ENCODE measurements around the gene PRUNE1.

Gene PRUNE1

DNA sequence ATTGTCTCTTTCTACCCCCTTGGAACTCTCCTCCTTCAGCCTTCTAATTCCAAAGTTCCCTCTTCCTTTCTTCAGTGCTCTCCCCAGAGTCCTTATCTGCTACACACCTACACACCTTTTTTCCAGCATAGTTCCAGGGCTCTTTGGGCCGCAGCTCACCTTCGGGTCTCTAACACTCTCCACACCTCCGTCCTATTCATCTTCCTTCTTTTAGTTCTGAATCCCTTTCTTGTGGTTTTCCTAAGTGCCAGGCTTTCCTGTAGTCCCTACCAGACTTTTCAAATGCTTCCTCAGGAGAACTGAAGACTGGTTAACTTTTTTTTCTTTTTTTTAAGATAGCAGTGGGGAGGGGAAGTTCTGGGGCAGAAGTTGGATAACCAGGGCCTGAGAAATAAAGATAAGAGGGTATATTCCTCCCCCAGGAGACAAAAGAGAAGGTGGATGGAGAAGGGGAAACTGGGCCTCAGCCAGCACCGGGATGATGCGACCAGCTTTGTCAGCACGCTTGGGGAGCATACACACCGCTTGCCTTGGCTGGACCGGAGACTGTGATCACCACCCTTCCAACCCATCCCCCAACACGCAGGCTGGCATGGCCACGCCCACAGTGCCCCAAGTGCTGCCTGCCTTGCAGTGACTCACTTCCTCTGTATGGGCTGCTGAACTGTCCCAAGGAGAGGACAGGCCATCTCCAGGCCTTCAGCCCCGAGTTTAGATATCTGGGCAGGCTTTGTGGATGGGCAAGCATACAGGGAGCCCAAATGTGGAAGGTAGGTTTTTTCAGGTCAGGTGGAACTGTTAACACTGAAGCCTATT, 31.2 kb upstream of the PRUNE1 start:
- no peak for DNase-seq (ENCODE audit: low spot score)

DNA sequence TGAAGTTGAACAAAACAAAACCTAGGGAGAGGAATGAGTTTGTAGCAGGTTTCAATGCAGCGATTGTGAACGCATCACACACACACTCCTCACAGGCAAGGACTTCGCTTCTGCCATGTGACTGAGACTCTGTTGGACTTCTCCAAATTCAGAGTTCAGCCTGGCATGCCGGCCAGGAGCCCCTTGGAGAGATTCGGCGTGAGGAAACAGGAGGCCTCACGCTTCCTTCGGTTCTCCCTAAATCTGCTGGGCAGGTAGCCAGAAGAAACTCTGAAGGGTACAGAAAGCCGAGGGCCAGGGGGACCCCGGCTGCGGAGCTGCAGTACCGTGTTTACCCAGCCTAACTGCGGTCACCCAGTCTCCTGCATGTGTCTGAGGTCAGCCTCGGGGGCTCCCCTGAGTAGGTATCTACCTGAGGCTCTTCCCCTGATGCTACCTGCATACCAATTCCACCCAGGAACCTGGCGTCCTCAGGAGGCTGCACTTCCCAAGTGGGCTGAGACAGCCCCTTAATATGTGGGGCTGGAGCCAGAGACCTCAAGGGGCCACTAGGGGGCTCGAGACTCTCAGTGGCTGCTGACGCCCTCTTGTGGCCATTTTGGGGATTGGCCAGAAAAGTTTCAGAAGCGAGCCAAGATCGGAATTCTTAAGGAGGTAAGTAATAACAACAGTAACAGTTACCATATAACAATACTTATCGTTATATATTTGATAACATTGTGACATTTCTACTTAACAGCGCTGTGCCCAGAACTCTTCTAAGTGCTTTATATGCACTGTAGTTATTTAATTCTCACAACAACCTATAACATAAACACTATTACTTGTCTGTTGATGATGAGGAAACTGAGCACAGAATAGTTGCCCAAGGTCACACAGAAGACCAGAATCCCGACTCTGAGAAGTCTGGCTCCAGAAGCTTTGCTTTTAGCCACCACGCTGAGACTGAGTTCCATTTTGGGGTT, 28.9 kb upstream of the PRUNE1 start:
- peak; percentile 90 for DNase-seq (ENCODE audit: low spot score)

DNA sequence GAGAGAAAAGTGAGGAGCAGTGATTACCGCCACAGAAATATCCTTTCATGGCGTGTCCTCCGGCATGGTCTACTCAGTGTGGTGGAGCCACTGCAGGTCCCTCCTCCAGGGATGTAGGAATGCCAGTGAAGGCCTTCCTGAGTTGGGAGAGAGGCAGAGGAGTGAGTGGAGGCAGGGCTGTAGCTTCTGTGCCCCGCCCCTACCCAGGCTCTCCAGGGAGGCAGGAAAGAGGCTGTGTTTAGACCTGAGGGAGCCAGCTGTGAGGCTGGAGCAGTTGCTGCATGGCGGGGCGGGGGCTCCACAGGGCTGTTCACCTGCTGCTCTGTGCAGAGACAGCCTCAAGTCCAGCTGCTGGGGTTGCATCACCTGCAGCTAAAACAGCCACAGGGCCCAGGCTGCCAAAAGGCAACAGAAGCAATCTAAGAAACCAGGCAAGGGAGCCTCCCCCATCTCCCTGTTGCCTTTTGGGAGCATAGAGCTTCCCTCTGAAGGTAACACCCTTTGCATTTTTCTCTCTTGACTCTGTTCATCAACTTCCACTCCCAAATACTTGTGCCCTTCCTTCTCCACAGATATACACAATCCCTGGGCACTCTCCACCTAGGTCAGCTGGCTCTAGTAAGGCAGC, 27.0 kb upstream of the PRUNE1 start:
- DNase-seq (ENCODE audit: low spot score): peak; percentile 73

DNA sequence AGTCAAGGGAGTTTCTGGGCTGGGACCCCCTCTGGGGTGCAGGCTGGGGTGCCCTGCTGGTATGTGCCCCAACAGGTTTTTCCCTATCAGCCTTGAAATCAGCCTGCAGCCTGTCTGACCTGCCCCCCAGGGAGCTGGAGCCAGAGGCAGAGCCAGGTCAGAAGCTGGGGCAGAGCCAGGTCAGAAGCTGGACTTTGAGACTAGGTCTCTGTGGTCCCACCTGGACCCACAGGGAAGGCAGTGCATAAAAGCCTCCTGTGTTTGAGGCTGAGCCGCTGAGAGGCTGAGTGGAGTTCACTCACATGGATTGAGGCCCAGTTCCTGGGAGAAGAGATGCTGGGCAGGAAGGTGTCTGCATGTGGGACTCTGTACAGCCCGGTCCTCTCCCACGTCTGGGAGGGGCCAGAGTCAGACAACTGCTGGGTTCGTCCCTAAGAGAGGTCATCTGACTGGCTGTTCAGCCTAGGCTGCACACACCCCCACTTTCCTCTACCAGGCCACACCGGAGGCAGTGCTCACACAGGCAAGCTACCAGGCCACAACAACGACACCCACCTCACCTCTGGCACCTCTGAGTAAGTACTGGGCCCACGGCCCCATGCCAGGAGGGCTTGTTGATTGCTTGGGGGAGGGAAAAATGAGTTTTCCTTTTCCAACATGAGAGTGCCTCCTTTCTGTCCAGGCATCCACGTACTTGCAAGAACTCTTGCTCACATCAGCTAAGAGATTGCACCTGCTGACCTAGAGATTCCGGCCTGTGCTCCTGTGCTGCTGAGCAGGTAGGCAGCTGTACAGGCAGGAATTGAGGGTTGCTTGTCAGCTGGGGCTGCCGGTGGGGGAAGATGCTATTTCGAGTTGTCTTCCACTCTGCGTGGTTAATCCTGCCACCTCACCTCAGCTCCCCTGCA, 26.2 kb upstream of the PRUNE1 start, which contains the start of gene ANXA9:
Gene ANXA9 (plus strand): TSS at position 488 of the 908 bp plus-strand sequence. CDS start 814 bp downstream, outside the sequence.
- no peak for DNase-seq (ENCODE audit: low spot score)

DNA sequence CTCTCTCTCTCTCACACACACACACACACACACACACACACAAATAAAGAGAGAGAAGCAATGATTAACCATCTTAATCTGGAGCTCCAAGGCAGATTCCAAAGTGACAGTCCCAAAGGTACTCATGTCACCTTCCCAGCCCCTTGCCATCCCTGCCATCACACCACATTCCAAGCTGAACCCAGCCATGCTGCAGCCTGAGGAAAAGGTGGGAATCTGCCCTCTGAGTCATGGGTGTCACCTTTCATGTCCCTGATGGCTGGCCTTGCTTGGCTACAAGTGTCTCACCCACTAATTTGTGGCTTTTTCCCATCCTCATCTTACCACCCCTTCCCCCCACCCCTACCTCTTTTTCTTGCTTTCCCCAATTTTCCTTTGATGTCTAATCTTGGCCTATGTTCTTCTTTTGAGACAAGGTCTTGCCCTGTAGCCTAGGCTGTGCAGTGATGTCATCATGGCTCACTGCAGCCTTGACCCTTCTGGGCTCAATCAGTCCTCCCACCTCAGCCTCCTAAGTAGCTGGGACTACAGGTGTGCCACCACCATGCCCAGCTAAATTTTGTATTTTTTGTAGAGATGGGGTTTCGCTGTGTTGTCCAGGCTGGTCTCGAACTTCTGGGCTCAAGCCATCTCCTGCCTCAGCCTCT, 22.9 kb upstream of the PRUNE1 start:
- DNase-seq (ENCODE audit: low spot score): no peak

DNA sequence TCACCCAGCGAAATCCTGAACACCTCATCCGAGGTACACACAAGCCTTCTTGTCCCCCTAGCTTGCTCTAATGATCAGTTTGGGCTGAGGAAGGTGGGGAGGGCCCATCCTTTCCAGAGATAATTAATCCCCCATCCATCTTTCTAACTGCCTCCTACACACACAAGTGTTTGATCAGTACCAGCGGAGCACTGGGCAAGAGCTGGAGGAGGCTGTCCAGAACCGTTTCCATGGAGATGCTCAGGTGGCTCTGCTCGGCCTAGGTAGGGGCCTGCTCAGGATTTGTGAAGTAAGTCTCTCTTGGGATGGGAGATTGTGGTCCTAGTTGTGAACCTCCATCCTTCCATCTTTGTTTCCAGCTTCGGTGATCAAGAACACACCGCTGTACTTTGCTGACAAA, 20.3 kb upstream of the PRUNE1 start:
- no peak for DNase-seq (ENCODE audit: low spot score)

DNA sequence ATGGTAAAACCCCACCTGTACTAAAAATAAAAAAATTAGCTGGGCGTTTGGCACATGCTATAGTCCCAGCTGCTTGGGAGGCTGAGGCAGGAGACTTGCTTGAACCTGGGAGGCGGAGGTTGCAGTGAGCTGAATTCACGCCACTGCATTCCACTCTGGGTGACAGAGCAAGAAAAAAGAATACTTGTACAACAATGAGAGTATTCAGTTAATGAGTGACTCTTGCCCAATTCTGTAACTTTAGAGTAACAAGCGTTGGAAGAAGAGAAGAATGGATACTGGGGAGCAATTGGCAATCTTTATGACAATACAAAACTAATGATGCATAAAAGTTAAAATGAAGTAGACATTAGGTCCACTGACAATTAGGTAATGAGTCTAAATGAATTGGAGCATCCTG, 15.6 kb upstream of the PRUNE1 start:
- no peak for DNase-seq (ENCODE audit: low spot score)

DNA sequence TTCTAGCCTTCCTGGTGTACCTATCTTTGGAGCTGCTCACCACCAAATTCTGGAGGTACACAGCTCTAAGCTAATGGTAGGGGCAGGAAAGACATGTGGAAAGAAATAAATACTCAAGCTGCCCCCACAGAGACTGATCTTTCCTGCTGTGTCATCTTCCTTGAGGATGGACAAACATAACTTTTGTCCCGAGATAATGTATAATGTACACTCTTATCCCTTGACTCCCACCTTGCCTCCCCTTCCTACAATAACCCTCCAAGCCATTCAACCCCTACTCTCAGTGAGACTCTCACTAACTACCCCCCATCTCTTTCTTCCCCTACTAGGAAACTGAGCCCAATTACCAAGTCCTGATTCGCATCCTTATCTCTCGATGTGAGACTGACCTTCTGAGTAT, 14.0 kb upstream of the PRUNE1 start:
- no peak for DNase-seq (ENCODE audit: low spot score)

DNA sequence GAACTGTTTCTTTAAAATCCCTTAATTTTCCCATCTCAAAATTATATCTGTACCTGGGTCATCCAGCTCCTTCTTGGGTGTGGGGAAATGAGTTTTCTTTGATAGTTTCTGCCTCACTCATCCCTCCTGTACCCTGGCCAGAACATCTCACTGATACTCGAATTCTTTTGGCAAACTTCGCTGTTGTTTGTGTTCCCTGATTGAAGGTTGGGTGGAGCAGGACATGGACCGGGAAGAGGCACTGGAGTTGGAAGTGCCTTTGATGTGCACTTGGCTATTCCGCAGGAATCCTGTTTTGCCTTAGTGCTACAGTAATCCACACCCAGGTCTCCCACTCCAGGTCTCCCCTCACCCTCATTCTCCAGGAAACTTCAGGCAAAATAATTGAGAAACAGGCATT, 12.8 kb upstream of the PRUNE1 start:
- DNase-seq (ENCODE audit: low spot score): no peak

DNA sequence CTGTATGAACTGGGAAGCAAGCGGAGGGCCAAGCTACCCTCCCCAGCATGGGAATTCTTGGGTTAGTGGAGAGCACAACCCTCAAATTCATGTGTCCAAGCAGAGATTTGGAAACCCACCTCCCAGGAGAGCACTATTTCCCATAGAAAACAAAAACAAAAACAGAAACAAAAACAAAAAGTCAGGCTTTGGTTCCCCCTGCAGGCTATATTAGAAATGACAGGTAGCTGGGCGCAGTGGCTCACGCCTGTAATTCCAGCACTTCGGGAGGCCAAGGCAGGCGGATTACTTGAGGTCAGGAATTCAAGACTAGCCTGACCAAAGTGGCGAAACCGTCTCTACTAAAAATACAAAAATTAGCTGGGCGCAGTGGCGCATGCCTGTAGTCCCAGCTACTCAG, 12.4 kb upstream of the PRUNE1 start:
- peak; percentile 71 for DNase-seq (ENCODE audit: low spot score)

DNA sequence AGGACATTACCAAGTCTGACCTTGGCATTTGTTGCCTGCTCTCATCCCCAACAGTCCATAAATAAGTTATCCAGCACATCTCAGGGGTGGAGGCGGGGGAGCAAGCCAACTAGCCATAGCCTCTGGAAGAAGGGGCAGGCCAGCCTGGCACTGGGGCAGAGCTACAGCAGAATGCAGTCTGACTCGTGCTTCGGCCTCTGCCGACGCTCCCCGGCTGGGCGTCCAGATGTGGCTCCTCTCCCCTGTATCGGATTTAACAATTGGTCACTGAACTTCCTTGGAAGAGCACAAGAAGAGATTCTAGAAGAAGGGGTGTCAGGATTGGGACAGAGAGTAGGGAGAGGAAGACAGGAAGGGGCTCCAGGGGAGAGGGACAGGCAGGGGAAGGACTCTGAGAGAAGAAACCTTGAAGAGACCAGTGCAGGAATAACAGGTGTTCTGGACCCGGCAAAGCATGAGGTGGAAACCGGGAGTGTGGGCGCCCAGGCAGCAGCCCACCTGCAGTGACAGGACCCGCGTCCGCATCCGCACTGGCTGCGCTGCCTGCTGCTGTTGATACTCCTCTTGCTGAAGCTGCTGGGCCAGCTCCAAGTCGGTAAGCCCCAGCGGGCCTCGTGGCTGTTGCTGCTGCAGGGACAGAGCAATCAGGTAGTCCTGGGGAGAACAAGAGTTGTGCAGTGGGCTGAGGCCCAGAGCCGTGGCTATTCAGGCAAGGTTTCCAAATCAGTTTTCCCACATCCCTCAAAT, 10.9 kb upstream of the PRUNE1 start:
- DNase-seq (ENCODE audit: low spot score): no peak

DNA sequence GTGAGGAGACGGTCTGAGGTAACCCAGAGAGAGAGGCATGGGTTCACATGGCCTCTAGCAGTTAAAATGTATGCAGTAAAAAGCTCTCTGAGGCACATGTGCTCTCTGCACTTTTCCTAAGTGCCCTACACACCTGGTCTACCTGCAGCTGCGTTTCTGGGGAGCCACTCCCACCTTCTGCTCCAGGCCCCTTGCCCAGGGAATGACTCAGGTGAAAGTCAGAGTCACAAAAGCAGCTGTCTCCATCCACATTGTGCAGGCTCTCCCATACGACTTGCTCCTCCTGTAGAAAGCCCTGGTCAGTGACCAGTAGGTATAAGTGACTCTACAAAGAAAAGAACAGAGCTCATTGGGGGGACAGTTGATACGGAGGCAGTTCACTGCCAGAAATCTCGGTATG, 10.3 kb upstream of the PRUNE1 start:
- no peak for DNase-seq (ENCODE audit: low spot score)

DNA sequence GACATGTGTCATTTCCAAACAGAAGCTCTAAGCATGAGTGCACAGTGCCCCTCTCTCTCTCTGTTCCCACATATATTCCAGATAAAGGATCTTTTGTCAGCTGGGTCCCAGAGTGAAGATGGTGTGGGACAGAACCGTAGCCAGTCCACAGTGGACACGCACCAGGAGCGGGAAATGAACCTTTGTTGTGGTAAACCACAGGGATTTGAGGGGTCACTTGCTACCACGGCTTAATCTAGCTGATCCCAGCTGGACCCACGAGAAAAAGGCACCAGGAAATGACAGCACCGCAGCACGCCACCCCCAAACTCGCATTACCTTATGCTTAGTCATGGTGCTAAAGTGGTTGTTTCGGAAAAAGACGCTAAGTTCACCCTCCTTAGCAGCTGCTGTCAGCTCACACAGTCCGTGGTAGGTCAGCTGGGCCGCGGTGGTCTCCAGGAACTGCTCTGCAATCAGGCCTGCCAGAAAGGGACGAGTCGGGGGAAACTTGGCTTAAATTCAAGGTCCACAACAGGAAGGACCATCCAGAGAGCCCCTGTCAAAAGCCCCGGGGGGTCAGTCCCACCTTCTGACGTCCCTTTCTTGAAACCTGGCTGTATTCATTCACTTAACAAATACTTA, 9.1 kb upstream of the PRUNE1 start:
- DNase-seq (ENCODE audit: low spot score): no peak

DNA sequence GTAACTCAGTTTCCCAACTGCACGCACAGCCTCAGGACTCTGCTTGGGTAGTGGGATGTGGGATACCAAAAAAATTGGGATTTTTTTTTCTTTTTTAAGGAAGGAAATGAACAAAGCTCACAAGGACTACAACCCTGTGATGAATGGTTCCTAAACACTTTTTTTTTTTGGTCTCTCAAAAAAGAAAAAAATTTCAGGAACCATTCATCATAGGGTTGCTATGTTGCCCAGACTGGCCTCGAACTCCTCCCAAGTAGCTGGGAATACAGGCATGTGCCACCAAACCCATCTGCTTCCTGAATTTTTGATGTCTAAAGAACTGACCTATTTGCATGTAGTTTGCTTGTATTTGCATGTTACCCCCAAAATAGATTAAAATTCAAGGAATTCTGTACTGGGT, 8.3 kb upstream of the PRUNE1 start:
- no peak for DNase-seq (ENCODE audit: low spot score)

DNA sequence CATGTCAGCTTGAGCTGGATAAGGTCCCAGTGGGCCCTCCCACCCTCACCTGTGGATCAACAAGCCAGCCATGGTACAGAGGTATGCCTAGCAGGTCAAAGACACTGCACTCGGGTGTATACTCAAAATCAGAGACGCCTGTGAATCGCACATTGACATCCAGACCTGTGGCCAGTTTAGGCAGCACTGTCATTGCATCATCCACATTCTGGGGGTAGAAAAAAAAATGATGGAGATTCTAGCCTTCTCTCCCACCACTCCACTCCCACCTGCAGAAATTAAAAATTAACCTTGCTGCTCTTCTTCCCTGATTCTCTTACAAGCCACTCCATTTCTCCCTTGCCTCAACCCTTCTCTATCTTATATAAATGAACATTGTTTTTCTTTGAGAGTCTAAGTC, 7.8 kb upstream of the PRUNE1 start:
- DNase-seq (ENCODE audit: low spot score): no peak

DNA sequence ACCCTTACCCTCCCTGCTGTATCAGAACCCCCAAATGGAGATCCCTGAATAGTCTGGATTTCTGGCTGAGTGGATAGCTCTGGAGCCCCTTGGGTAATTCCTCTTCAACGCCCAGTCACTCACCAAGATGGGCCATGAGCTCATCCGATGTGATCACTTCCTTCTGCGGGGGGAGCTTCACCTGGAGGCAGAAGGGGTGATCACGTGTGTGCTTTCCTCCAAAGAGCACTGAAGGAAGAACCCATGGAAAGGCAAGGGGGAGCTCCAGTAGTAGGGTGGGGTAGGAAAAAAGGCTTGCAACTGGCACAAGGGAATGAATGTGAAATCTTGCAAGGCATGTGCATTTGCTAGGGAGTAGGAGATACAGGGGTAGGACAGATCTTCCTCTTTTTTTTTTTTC, 6.6 kb upstream of the PRUNE1 start:
- no peak for DNase-seq (ENCODE audit: low spot score)

DNA sequence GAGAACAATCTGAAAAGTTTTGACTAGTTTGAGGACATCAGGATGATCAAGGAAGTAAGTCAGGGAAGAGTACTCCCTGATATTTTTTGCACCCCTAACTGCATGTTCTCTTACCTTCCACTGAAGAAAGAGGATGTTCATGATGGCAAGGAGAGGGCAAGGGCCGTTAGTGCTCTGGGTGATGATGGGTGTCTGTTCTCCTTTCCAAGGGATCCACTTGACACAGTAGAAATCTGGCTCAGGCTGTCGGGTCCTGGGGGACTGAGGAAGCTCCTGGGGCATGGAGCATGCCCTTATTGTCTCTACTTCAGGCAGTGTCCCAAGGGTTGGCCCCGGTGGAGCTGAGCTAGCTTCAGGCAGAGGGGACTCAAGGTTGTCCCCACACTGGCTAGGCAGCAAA, 6.2 kb upstream of the PRUNE1 start:
- no peak for DNase-seq (ENCODE audit: low spot score)

DNA sequence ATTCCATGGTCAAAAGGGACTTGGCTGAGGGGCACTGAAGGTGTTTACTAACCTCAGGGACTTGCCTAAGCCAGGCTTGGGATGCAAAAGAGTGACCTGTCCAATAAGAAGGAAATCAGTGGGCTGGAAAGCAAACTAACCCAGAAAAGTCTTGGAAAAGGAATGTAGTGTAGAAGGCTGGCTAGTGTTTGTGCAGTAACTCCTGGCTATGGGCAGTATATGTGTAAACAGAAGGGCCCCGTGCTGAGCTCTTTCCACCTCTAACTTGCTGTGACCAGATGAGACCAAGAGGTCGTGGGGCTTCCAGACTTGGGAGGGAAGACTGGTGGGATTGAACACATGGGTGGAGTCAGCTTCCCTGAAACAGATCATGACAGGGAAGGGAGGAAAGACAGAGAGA, 5.6 kb upstream of the PRUNE1 start:
- DNase-seq (ENCODE audit: low spot score): no peak

DNA sequence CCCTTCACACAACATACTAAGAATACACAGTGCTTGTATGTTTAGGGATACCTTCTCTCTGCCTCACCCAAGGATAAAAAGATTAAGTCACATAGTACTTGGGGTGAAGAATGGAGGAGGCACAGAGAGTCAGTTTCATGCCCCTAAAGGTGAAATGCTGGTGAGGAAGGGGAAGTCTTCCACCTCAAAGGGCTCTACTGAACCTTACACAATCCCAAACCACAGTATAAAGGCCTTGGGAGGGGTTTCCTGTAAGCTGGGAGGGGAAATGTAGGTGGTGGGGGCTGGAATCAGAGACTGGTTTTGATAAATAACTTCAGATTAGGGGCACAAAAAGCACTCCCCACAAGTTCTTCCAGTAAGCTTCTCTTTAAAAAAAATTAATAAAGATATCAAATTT, 5.1 kb upstream of the PRUNE1 start:
- DNase-seq (ENCODE audit: low spot score): no peak

Data from ecto neural progenitor cell (in vitro differentiated cells).